Common myeloid progenitor, CD34-positive (primary cell): ENCODE data around the gene SLC8A1. TPM values are rescaled to one million over a fixed set of nuclear protein-coding genes. Genes with fewer than 3 reads are reported as not detected.

Source experiments
- CTCF ChIA-PET: fragments of 350-600 bp; sonication (Branson Sonifier 250); formaldehyde crosslinking; loops from one replicate; lab custom pipeline; 2021; ENCODE audit warnings: antibody characterized with exemption; lab: Charles Lee
- POLR2A ChIA-PET: fragments of 350-600 bp; sonication (Branson Sonifier 250); formaldehyde crosslinking; loops from one replicate; lab custom pipeline; 2021; ENCODE audit warnings: antibody characterized with exemption; lab: Charles Lee
- DNase-seq, 3 donors: peaks; one replicate each; pipeline versions ENCODE4 v3.0.0 to v3.0.0-alpha.2; 2013
- H3K27ac ChIP-seq, 2 experiments: 1 replicate in 1 of 2; 2 replicates in 1 of 2; pipeline ENCODE4 v1.7.0; 2013; ENCODE audit warnings: inconsistent platforms in 2 of 2, low read length in 2 of 2, mild to moderate bottlenecking in 2 of 2, low read depth in 1 of 2, moderate library complexity in 1 of 2; ENCODE audit not compliant: severe bottlenecking in 2 of 2, insufficient read depth in 1 of 2, poor library complexity in 1 of 2
- H3K27me3 ChIP-seq, 5 experiments: replicated peaks in 2 of 5; 1 replicate in 3 of 5; 2 replicates in 2 of 5; pipeline versions ENCODE4 v1.6.1 to v1.7.0; 2013; ENCODE audit warnings: low read length in 4 of 5, mild to moderate bottlenecking in 2 of 5, moderate library complexity in 2 of 5, inconsistent platforms in 1 of 5; ENCODE audit not compliant: insufficient read depth in 5 of 5, control insufficient read depth in 4 of 5
- H3K36me3 ChIP-seq, 4 experiments: 1 replicate in 2 of 4; 2 replicates in 2 of 4; pipeline versions ENCODE4 v1.6.1 to v1.7.0; 2013; ENCODE audit warnings: low read length in 3 of 4, control low read depth in 1 of 4, mild to moderate bottlenecking in 1 of 4; ENCODE audit not compliant: control insufficient read depth in 4 of 4, insufficient read depth in 4 of 4
- H3K4me1 ChIP-seq, 4 experiments: 1 replicate in 3 of 4; 2 replicates in 1 of 4; pipeline versions ENCODE4 v1.6.1 to v1.7.1; 2013; ENCODE audit warnings: low read length in 3 of 4, mild to moderate bottlenecking in 3 of 4, control low read depth in 1 of 4, inconsistent platforms in 1 of 4, moderate library complexity in 1 of 4; ENCODE audit not compliant: control insufficient read depth in 4 of 4, insufficient read depth in 4 of 4; ENCODE audit errors: control extremely low read depth in 1 of 4
- H3K4me3 ChIP-seq, 7 experiments: 1 replicate in 4 of 7; 2 replicates in 3 of 7; pipeline versions ENCODE4 v1.5.1 to v1.7.0; 2013; ENCODE audit warnings: mild to moderate bottlenecking in 7 of 7, low read length in 6 of 7, moderate library complexity in 6 of 7, inconsistent platforms in 2 of 7, low read depth in 2 of 7, control low read depth in 1 of 7; ENCODE audit not compliant: insufficient read depth in 4 of 7, control insufficient read depth in 1 of 7; ENCODE audit errors: extremely low read depth in 1 of 7
- H3K9me3 ChIP-seq, 5 experiments: 1 replicate in 4 of 5; 2 replicates in 1 of 5; pipeline versions ENCODE4 v1.6.1 to v1.7.1; 2013; ENCODE audit warnings: low read length in 4 of 5, mild to moderate bottlenecking in 2 of 5, inconsistent platforms in 1 of 5, low read depth in 1 of 5, moderate library complexity in 1 of 5; ENCODE audit not compliant: control insufficient read depth in 4 of 5, insufficient read depth in 2 of 5; ENCODE audit errors: control extremely low read depth in 1 of 5
- WGBS: methylation state at CpG from one replicate; pipeline ENCODE4 v1.1.5; 2013; ENCODE audit not compliant: insufficient coverage; 5-methylcytosine and 5-hydroxymethylcytosine counted together
- polyA plus RNA-seq: library from polyadenylated mRNA; unstranded; fragments of 120-200 nt; gene quantifications from one replicate; pipeline ENCODE4 v1.2.1, GENCODE V29; 2013

The SLC8A1 gene
- 0.42 TPM for polyA plus RNA-seq

DNA sequence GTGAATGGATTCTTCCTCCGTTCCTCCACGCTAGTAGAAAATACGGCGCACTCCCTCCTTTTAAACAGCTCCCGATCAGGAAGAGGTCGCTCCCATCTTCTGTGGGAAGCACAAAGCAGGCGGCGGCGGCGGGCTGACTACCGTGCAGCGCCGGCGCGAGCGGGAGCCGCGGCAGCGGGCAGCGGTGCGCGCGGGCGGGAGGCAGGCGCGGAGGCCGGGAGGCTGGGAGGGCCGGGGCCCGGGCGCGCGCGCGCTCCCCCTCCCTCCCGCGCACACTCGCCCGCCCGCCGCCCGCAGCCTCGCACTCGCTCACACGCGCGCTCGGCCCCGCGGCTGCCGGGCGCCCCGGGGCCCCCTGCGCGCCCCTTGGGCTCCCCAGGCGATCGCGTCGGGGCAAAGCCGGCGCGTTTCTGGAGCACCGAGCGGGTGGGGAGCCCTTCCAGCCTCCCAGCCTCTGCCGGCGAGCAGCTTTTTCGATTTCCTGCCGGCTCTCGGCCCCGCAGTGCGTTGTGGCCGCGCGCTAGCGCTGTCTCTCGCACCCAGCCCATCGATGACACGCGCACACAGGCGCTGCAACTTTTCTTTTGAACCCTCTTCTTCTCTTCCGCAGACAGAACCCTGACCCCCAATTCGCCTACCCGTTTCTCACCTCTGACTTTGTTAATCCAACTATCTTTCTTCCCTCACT, at the start of gene SLC8A1:
Gene SLC8A1 (minus strand): TSS at position 173 of the 688 bp plus-strand sequence.
- Histone ChIP-seq H3K4me3 (peak within 1 kb of the TSS; percentile 46 to 86 (median 71)), H3K27ac (no peak within 1 kb of the TSS), H3K27me3 (peaks cover 0 to 15% (median 6%) of the 10 kb centered on the region in 5 experiments), H3K9me3 (no peaks in the 10 kb centered on the region), H3K36me3 (no peaks in the 10 kb centered on the region), H3K4me1 (peaks cover 16 to 26% (median 23%) of the 10 kb centered on the region in 4 experiments)
- CTCF ChIA-PET, result interaction anchor here (1.0 to 1.4 kb wide), 2 partner anchors 27 to 37 kb away, joined by 3 to 5 read pairs; no protein-coding TSS in a partner anchor
- WGBS, result under 1% methylated on average over 82 of the region's 82 CpGs
- peak; percentile 11 to 52 (median 42) for DNase-seq
- POLR2A ChIA-PET, result no interaction called here

- Histone ChIP-seq H3K36me3 (no peaks in the 10 kb centered on the region), H3K27ac (no peak overlapping the region), H3K4me1 (no peaks in the 10 kb centered on the region), H3K9me3 (no peaks in the 10 kb centered on the region), H3K4me3 (no peak overlapping the region), H3K27me3 (no peaks in the 10 kb centered on the region)
- ChIA-PET CTCF (no interaction called here), POLR2A (no interaction called here)
- 100% methylated on average over 1 of the region's 2 CpGs for WGBS
- no peak for DNase-seq
These were observed 47.5 kb upstream of the SLC8A1 start for GRCh38 chr2:40499437-40499836.

GRCh38 chr2:40497251-40497859, 45.5 kb upstream of the SLC8A1 start:
- no peaks in the 10 kb centered on the region for H3K27me3 ChIP-seq
- H3K27ac ChIP-seq, result no peak overlapping the region
- ChIA-PET CTCF (interaction anchor here (1.0 kb wide), 1 partner anchor 58 kb away, joined by 3 read pairs; no protein-coding TSS in a partner anchor), POLR2A (no interaction called here)
- no peaks in the 10 kb centered on the region for H3K9me3 ChIP-seq
- no peaks in the 10 kb centered on the region for H3K4me1 ChIP-seq
- H3K4me3 ChIP-seq, result no peak overlapping the region
- no peaks in the 10 kb centered on the region for H3K36me3 ChIP-seq
- no peak for DNase-seq

DNA sequence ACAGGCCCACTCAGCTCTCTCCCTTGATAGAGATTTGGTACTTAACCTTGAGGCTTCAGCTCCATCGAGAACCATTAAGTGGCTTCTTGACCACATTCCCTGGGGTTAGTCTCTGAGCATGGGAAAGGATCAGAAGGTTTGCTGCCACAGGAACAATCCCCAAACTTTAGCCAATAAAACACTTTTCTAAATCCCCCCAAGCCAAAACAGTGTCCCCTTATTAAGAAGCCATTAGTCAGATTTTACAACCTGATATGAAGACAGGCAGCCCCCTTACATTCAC, 37.7 kb upstream of the SLC8A1 start:
- CTCF ChIA-PET, result interaction anchor here (0.8 to 1.0 kb wide), 2 partner anchors 38 to 55 kb away, joined by 3 read pairs; no protein-coding TSS in a partner anchor
- POLR2A ChIA-PET, result interaction anchor here (0.8 kb wide), 1 partner anchor 9 kb away, joined by 3 read pairs; no protein-coding TSS in a partner anchor
- Histone ChIP-seq H3K27ac (peak overlapping the region in 1 of 2 experiments; percentile 28), H3K9me3 (no peaks in the 10 kb centered on the region), H3K27me3 (no peaks in the 10 kb centered on the region), H3K4me3 (peak overlapping the region in 4 of 7 experiments; percentile 46 to 87 (median 57)), H3K4me1 (peaks cover 5 to 17% (median 12%) of the 10 kb centered on the region in 4 experiments), H3K36me3 (no peaks in the 10 kb centered on the region)
- no peak for DNase-seq
- WGBS, result 43% methylated on average over 1 of the region's 1 CpG

DNA sequence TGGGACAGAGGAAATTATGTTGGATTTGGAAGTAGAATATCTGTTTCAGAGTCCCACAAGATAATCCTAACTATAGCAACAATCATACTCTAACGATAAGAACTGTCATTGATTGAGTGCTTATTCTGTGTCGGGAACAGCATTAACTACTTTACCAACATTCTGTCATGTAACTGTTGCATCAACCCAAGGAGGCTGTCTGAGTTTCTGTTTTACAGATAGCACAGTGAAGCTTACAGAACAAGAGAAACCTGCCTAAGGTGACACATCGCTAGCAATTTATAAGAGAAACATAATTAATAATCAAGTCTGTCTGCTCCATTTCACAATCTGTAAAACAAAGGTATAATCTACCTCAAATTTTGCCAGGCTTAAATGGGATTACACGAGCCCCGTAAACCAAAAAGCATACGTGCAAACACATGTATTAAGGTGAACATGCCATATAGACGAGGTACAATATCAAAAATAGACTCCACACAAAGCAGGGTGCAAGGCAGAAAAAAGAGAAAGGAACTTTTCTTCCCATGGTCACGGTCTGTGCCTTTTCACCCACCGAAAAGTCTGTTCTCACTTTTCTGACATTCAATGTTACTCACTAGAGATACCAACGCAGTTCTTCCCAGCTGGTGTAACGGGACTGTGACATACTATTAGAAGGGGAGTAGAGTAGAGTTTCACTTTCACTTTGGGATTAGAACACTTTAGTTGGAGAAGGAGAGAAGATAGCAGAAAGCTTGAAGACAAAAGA, 37.2 kb upstream of the SLC8A1 start:
- Histone ChIP-seq H3K4me3 (peak overlapping the region in 4 of 7 experiments; percentile 46 to 87 (median 57)), H3K27me3 (no peaks in the 10 kb centered on the region), H3K27ac (peak overlapping the region in 1 of 2 experiments; percentile 28), H3K9me3 (no peaks in the 10 kb centered on the region), H3K36me3 (no peaks in the 10 kb centered on the region), H3K4me1 (peaks cover 5 to 17% (median 12%) of the 10 kb centered on the region in 4 experiments)
- DNase-seq, result peak; percentile 42 to 75 (median 67)
- ChIA-PET CTCF (interaction anchor here (0.6 to 2.0 kb wide), 7 partner anchors 38 to 911 kb away, joined by 3 to 7 read pairs (median 4); no protein-coding TSS in a partner anchor), POLR2A (interaction anchor here (0.6 to 0.8 kb wide), 2 partner anchors 9 to 170 kb away, joined by 3 read pairs; no protein-coding TSS in a partner anchor)
- 83% methylated on average over 2 of the region's 11 CpGs for whole genome bisulfite sequencing

- peaks cover 5 to 17% (median 12%) of the 10 kb centered on the region in 4 experiments for H3K4me1 ChIP-seq
- no peak overlapping the region for H3K4me3 ChIP-seq
- ChIA-PET CTCF (interaction anchor here (1.0 to 2.0 kb wide), 6 partner anchors 14 to 686 kb away, joined by 3 to 7 read pairs (median 4); no protein-coding TSS in a partner anchor), POLR2A (no interaction called here)
- H3K27me3 ChIP-seq, result no peaks in the 10 kb centered on the region
- 50% methylated on average over 2 of the region's 4 CpGs for WGBS
- H3K9me3 ChIP-seq, result peaks cover 0 to 4% (median 0%) of the 10 kb centered on the region in 5 experiments
- no peak overlapping the region for H3K27ac ChIP-seq
- DNase-seq, result peak; percentile 29 to 64 (median 64)
- no peaks in the 10 kb centered on the region for H3K36me3 ChIP-seq
These were observed 36.3 kb upstream of the SLC8A1 start for GRCh38 chr2:40488101-40488601.
